GM21717 (cell line): ENCODE measurements around the gene CDKN1C.

Source experiments
- ATAC-seq: cut with Tn5 transposase; IDR thresholded peaks from one replicate; pipeline ENCODE4 v1.9.1; 2021; ENCODE audit warnings: mild to moderate bottlenecking, moderate library complexity; ENCODE audit not compliant: unreplicated experiment

The CDKN1C gene

GRCh38 chr11:2885678-2886081, at the start of gene CDKN1C:
Gene CDKN1C (minus strand): TSS chr11:2885775. CDS start chr11:2885456, 319 bp downstream.
- peak; percentile 65 for ATAC-seq

GRCh38 chr11:2934611-2935239, 49.1 kb upstream of the CDKN1C start:
- no peak for ATAC-seq

- ATAC-seq: no peak
These were observed 48.5 kb upstream of the CDKN1C start for GRCh38 chr11:2934021-2934550.

GRCh38 chr11:2933375-2934020, 47.9 kb upstream of the CDKN1C start:
- no peak for ATAC-seq

GRCh38 chr11:2932850-2933251, 47.3 kb upstream of the CDKN1C start:
- no peak for ATAC-seq

GRCh38 chr11:2931771-2932738, 46.5 kb upstream of the CDKN1C start:
- no peak for ATAC-seq

GRCh38 chr11:2931420-2931746, 45.8 kb upstream of the CDKN1C start:
- no peak for ATAC-seq

- no peak for ATAC-seq
These were observed 45.3 kb upstream of the CDKN1C start for GRCh38 chr11:2930704-2931419.

GRCh38 chr11:2929950-2930703, 44.6 kb upstream of the CDKN1C start:
- no peak for ATAC-seq

- no peak for ATAC-seq
These were observed 44.0 kb upstream of the CDKN1C start for GRCh38 chr11:2929531-2929949.

GRCh38 chr11:2928605-2929530, 43.3 kb upstream of the CDKN1C start, which contains the start of gene PHLDA2:
Gene PHLDA2 (minus strand): TSS chr11:2929420. CDS start chr11:2929364, 56 bp downstream.
- no peak for ATAC-seq

GRCh38 chr11:2927851-2928604, 42.5 kb upstream of the CDKN1C start:
- no peak for ATAC-seq

GRCh38 chr11:2927121-2927800, 41.7 kb upstream of the CDKN1C start:
- ATAC-seq: no peak

GRCh38 chr11:2926611-2927051, 41.1 kb upstream of the CDKN1C start:
- ATAC-seq: no peak

GRCh38 chr11:2924821-2925675, 39.5 kb upstream of the CDKN1C start:
- ATAC-seq: no peak

- no peak for ATAC-seq
These were observed 38.8 kb upstream of the CDKN1C start for GRCh38 chr11:2924381-2924780.
